GM12878 (cell line): ENCODE data around the gene ABCA4. TPM values are rescaled to one million over a fixed set of nuclear protein-coding genes. Genes with fewer than 3 reads are reported as not detected.

Experiments used
- ATAC-seq: fragments of 200-7000 bp; cut with Tn5 transposase; 3 replicates; pipeline ENCODE4 v1.9.1; 2020; ENCODE audit warnings: mild to moderate bottlenecking, moderate library complexity
- BruUV-seq: library from RNA; stranded (reverse); fragments of 400-500 nt; replicated peaks from 2 replicates; lab custom pipeline; 2021; lab: Mats Ljungman, UMichigan
- CTCF ChIA-PET: fragments of 300-600 bp; sonication (Branson Sonifier 250); formaldehyde crosslinking; extraction: SDS; loops from one replicate; lab custom pipeline; 2021; ENCODE audit warnings: inconsistent platforms; lab: Yijun Ruan, JAX
- POLR2A ChIA-PET: fragments of 350-600 bp; formaldehyde crosslinking; extraction: SDS; loops from one replicate; lab custom pipeline; 2021; ENCODE audit warnings: inconsistent platforms; lab: Charles Lee
- RAD21 ChIA-PET: fragments of 300-600 bp; sonication (Branson Sonifier 250); formaldehyde crosslinking; loops from one replicate; lab custom pipeline; 2023; ENCODE audit warnings: antibody characterized with exemption; ENCODE audit not compliant: unreplicated experiment; lab: Charles Lee
- SMC1A ChIA-PET: fragments of 300-600 bp; sonication (Branson Sonifier 250); formaldehyde crosslinking; loops from one replicate; lab custom pipeline; 2023; ENCODE audit not compliant: unreplicated experiment, uncharacterized antibody; lab: Charles Lee
- DNase-seq: peaks from one replicate; pipeline ENCODE4 v3.0.0-alpha.2; 2011; ENCODE audit warnings: low read depth, low spot score
- FAIRE-seq: peaks from 3 replicates; lab custom pipeline; 2011; peaks lifted over from hg19 to GRCh38; lab: Jason Lieb, UNC
- H2AFZ ChIP-seq: 2 replicates; pipeline ENCODE4 v1.6.0; 2011; ENCODE audit warnings: low read depth, low read length, control low read depth; ENCODE audit not compliant: control insufficient read depth
- H3K27ac ChIP-seq: 2 replicates; pipeline ENCODE4 v1.5.1; 2011; ENCODE audit warnings: control low read depth; ENCODE audit not compliant: control insufficient read depth, insufficient read depth
- H3K27me3 ChIP-seq, 2 experiments: replicated peaks in 1 of 2; 2 replicates each; pipeline versions ENCODE4 v1.6.0 to v1.6.1; 2011; ENCODE audit warnings: low read length in 1 of 2; ENCODE audit not compliant: control insufficient read depth in 2 of 2, insufficient read depth in 2 of 2
- H3K36me3 ChIP-seq, 2 experiments: 2 replicates each; pipeline ENCODE4 v1.5.1; 2011; ENCODE audit warnings: low read length in 1 of 2; ENCODE audit not compliant: control insufficient read depth in 2 of 2, insufficient read depth in 2 of 2
- H3K4me1 ChIP-seq: 2 replicates; pipeline ENCODE4 v1.6.1; 2011; ENCODE audit warnings: mild to moderate bottlenecking, low read length, moderate library complexity, mixed read lengths; ENCODE audit not compliant: control insufficient read depth, insufficient read depth
- H3K4me2 ChIP-seq: 2 replicates; pipeline ENCODE4 v1.6.0; 2011; ENCODE audit warnings: control low read depth; ENCODE audit not compliant: control insufficient read depth, insufficient read depth
- H3K4me3 ChIP-seq: fragments of 200-600 bp; sonication (generic); 2 replicates; pipeline ENCODE4 v1.5.1; 2016
- H3K79me2 ChIP-seq: 2 replicates; pipeline ENCODE4 v1.6.0; 2011; ENCODE audit warnings: low read length; ENCODE audit not compliant: control insufficient read depth, insufficient read depth
- H3K9ac ChIP-seq: 2 replicates; pipeline ENCODE4 v1.8.0; 2011; ENCODE audit warnings: low read length, control low read depth, mixed read lengths; ENCODE audit not compliant: control insufficient read depth, insufficient read depth
- H3K9me3 ChIP-seq: replicated peaks from 3 replicates; pipeline ENCODE4 v1.5.1; 2011; ENCODE audit warnings: mild to moderate bottlenecking, low read length; ENCODE audit not compliant: control insufficient read depth, insufficient read depth
- H4K20me1 ChIP-seq: 2 replicates; pipeline ENCODE4 v1.6.0; 2011; ENCODE audit not compliant: control insufficient read depth, insufficient read depth
- BRCA1 ChIP-seq: IDR thresholded peaks from 2 replicates; pipeline ENCODE4 v1.6.1; 2011; ENCODE audit warnings: low read depth, low read length, improper control_type of control experiment
- HCFC1 ChIP-seq: fragments of 150-350 bp; IDR thresholded peaks from 2 replicates; pipeline ENCODE4 v1.6.1; 2014; ENCODE audit warnings: low read length
- KLF5 ChIP-seq: fragments of 450-650 bp; IDR thresholded peaks from 2 replicates; pipeline ENCODE4 v1.6.1; 2014; ENCODE audit warnings: mild to moderate bottlenecking; ENCODE audit not compliant: partially characterized antibody
- MEF2A ChIP-seq: IDR thresholded peaks from 2 replicates; pipeline ENCODE4 v1.6.1; 2011; ENCODE audit warnings: low read depth, mild to moderate bottlenecking, low read length, moderate library complexity; ENCODE audit not compliant: insufficient read depth
- MTA3 ChIP-seq: IDR thresholded peaks from 2 replicates; pipeline ENCODE4 v1.6.1; 2012; ENCODE audit warnings: low read length, inconsistent platforms, borderline replicate concordance
- RAD21 ChIP-seq: IDR thresholded peaks from 2 replicates; pipeline ENCODE4 v1.6.1; 2011; ENCODE audit warnings: mild to moderate bottlenecking, low read depth, low read length, moderate library complexity; ENCODE audit not compliant: insufficient read depth
- WRNIP1 ChIP-seq: IDR thresholded peaks from 2 replicates; pipeline ENCODE4 v1.6.1; 2011; ENCODE audit warnings: low read depth, low read length, improper control_type of control experiment, borderline replicate concordance
- WGBS: methylation state at CpG from one replicate; pipeline ENCODE4 v1.1.6; 2016; ENCODE audit warnings: low lambda C conversion rate; ENCODE audit not compliant: insufficient replicate concordance, insufficient coverage; ENCODE audit errors: missing lambda C conversion rate; 5-methylcytosine and 5-hydroxymethylcytosine counted together
- in situ Hi-C: fragments of 300-500 bp; cut with MboI; formaldehyde crosslinking; loops from 9 replicates; pipeline ENCODE4 v1.14.3; 2018; ENCODE audit warnings: mixed read lengths
- intact Hi-C: fragments of 100-400 bp; cut with micrococcal nuclease; formaldehyde crosslinking; loops from one replicate; pipeline ENCODE4 v1.14.2; 2022; ENCODE audit not compliant: unreplicated experiment
- polyA plus RNA-seq, 11 experiments: library from polyadenylated mRNA; depleted of rRNA in 4 of 11; unstranded in 6 of 11; stranded (reverse) in 5 of 11; fragments of >200 nt; fragmentation: Nextera tagmentation in 4 of 11; fragmentation: Illumina TruSeq in 1 of 11; extraction: Ambion mirVana in 4 of 11; extraction: Trizol in 1 of 11; gene quantifications; 1 replicate in 1 of 11; 2 replicates in 10 of 11; pipeline versions ENCODE4 v1.2.1 to v1.2.3, GENCODE V29; 2011 to 2016; ENCODE audit warnings: inconsistent platforms in 2 of 11, missing spikeins in 2 of 11, low read depth in 1 of 11
- total RNA-seq, 4 experiments: library from RNA; depleted of rRNA in 3 of 4; stranded (reverse); fragments of >200 nt in 3 of 4; fragmentation: Illumina TruSeq in 1 of 4; extraction: Trizol in 1 of 4; gene quantifications; 2 replicates each; pipeline versions ENCODE4 v1.2.1 to v1.2.3, GENCODE V29; 2013 to 2021
- TF ChIP-seq, protein P1 (sequence below): fragments of 450-650 bp; IDR thresholded peaks from 2 replicates; pipeline ENCODE4 v1.6.1; 2017; ENCODE audit warnings: borderline replicate concordance
- TF ChIP-seq, protein P2 (sequence below): fragments of 450-650 bp; IDR thresholded peaks from 2 replicates; pipeline ENCODE4 v1.6.1; 2017; ENCODE audit warnings: mild to moderate bottlenecking, low read depth, inconsistent platforms; ENCODE audit not compliant: poor library complexity, severe bottlenecking

Gene ABCA4
- total and polyA plus RNA-seq, 10 of the 15 experiments (the other 5 are each of a cell fraction or from before 2014, with no cell fraction given), result 0.03 to 0.28 (median 0.11) TPM; not detected in 3

DNA sequence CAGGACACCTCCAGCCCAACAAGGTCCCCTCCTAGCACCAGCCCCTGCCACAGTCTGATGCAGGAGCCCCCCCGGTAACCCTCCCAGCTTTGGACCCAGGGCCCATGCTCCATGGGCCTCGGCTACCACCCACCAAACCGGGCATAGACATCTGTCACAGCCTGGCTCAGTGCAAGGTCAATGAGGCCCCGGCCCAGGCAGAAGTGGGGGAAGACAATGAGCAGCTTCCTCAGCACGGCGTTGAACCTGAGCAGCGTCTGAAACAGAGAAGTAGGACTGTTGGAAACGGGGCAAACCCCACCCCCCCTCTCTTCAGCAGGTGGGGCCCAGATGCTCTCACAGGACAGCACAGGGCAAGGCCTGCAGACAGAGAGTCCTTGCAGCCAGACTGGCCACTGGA is 109.8 kb downstream of the ABCA4 start:
- ChIA-PET CTCF (interaction anchor here (1.1 to 2.2 kb wide), 3 partner anchors 10 to 26 kb away, joined by 3 to 8 read pairs (median 4); no protein-coding TSS in a partner anchor), POLR2A (no interaction called here), SMC1A (no interaction called here), RAD21 (no interaction called here)
- intact Hi-C loops (no loop called here), in situ Hi-C loops (no loop called here)
- H3K9ac ChIP-seq, result no peak overlapping the region
- no TSS peak for BruUV-seq
- no peaks in the 10 kb centered on the region for H4K20me1 ChIP-seq
- H3K79me2 ChIP-seq, result no peaks in the 10 kb centered on the region
- H3K27me3 ChIP-seq, result no peaks in the 10 kb centered on the region; a peak in 2 of 4 replicates
- FAIRE-seq (no peak), ATAC-seq (no peak), DNase-seq (no peak)
- no peak overlapping the region for H3K4me2 ChIP-seq
- no peaks in the 10 kb centered on the region for H3K36me3 ChIP-seq
- H3K4me3 ChIP-seq, result no peak overlapping the region
- no peak overlapping the region for H3K27ac ChIP-seq
- no peak for TF ChIP-seq RAD21
- TF ChIP-seq, protein P1, sequence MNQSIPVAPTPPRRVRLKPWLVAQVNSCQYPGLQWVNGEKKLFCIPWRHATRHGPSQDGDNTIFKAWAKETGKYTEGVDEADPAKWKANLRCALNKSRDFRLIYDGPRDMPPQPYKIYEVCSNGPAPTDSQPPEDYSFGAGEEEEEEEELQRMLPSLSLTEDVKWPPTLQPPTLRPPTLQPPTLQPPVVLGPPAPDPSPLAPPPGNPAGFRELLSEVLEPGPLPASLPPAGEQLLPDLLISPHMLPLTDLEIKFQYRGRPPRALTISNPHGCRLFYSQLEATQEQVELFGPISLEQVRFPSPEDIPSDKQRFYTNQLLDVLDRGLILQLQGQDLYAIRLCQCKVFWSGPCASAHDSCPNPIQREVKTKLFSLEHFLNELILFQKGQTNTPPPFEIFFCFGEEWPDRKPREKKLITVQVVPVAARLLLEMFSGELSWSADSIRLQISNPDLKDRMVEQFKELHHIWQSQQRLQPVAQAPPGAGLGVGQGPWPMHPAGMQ, result no peak
- no peak for TF ChIP-seq WRNIP1
- no peak for TF ChIP-seq BRCA1
- TF ChIP-seq, protein P2, sequence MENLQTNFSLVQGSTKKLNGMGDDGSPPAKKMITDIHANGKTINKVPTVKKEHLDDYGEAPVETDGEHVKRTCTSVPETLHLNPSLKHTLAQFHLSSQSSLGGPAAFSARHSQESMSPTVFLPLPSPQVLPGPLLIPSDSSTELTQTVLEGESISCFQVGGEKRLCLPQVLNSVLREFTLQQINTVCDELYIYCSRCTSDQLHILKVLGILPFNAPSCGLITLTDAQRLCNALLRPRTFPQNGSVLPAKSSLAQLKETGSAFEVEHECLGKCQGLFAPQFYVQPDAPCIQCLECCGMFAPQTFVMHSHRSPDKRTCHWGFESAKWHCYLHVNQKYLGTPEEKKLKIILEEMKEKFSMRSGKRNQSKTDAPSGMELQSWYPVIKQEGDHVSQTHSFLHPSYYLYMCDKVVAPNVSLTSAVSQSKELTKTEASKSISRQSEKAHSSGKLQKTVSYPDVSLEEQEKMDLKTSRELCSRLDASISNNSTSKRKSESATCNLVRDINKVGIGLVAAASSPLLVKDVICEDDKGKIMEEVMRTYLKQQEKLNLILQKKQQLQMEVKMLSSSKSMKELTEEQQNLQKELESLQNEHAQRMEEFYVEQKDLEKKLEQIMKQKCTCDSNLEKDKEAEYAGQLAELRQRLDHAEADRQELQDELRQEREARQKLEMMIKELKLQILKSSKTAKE, result no peak
- TF ChIP-seq KLF5, result no peak
- no peak for TF ChIP-seq MTA3
- no peak for TF ChIP-seq MEF2A
- no peak for TF ChIP-seq HCFC1
- H2AFZ ChIP-seq, result no peak overlapping the region
- H3K9me3 ChIP-seq, result no peaks in the 10 kb centered on the region
- no peaks in the 10 kb centered on the region for H3K4me1 ChIP-seq
- WGBS, result 11% methylated on average over 8 of the region's 8 CpGs
